OCI-LY7 (cell line): ENCODE measurements around the gene PCNX3. TPM values are rescaled to one million over a fixed set of nuclear protein-coding genes. Genes with fewer than 3 reads are reported as not detected.

Experiments used
- BruUV-seq: library from RNA; stranded (reverse); fragments of 400-500 nt; replicated peaks from 2 replicates; lab custom pipeline; 2021; lab: Mats Ljungman, UMichigan
- CTCF ChIA-PET: fragments of 300-600 bp; sonication (Branson Sonifier 250); formaldehyde crosslinking; loops from one replicate; lab custom pipeline; 2022; ENCODE audit warnings: antibody characterized with exemption; ENCODE audit not compliant: unreplicated experiment; lab: Charles Lee
- POLR2A ChIA-PET: fragments of 300-600 bp; sonication (Branson Sonifier 250); formaldehyde crosslinking; loops from one replicate; lab custom pipeline; 2022; ENCODE audit warnings: antibody characterized with exemption; lab: Charles Lee
- DNase-seq: peaks from one replicate; pipeline ENCODE4 v3.0.0-alpha.2; 2015; ENCODE audit warnings: low spot score
- H2AFZ ChIP-seq: fragments of 200-600 bp; sonication (generic), shearing (Covaris generic); 2 replicates; pipeline ENCODE4 v1.6.1; 2014; ENCODE audit warnings: mild to moderate bottlenecking, antibody characterized with exemption, low read length, moderate library complexity
- H3K27ac ChIP-seq: fragments of 200-600 bp; sonication (generic); 2 replicates; pipeline ENCODE4 v1.5.1; 2014; ENCODE audit warnings: mixed run types, low read depth, mild to moderate bottlenecking, moderate library complexity, low read length, inconsistent platforms; ENCODE audit not compliant: poor library complexity, severe bottlenecking
- H3K36me3 ChIP-seq: fragments of 200-600 bp; sonication (generic); 2 replicates; pipeline ENCODE4 v1.6.1; 2014; ENCODE audit warnings: mild to moderate bottlenecking, antibody characterized with exemption, low read length, moderate library complexity, mixed read lengths; ENCODE audit not compliant: insufficient read depth
- H3K4me1 ChIP-seq: fragments of 200-600 bp; sonication (generic); 2 replicates; pipeline ENCODE4 v1.5.1; 2014; ENCODE audit warnings: mild to moderate bottlenecking, low read length; ENCODE audit not compliant: insufficient read depth, poor library complexity, severe bottlenecking
- H3K4me2 ChIP-seq: fragments of 200-600 bp; sonication (generic); 2 replicates; pipeline ENCODE4 v1.6.1; 2014; ENCODE audit warnings: mild to moderate bottlenecking, low read length
- H3K4me3 ChIP-seq: fragments of 200-600 bp; sonication (generic); 2 replicates; pipeline ENCODE4 v1.5.1; 2014; ENCODE audit warnings: mild to moderate bottlenecking, low read depth, low read length; ENCODE audit not compliant: poor library complexity, severe bottlenecking
- H3K79me2 ChIP-seq: fragments of 200-600 bp; sonication (generic); 2 replicates; pipeline ENCODE4 v1.6.1; 2016; ENCODE audit warnings: low read depth, mild to moderate bottlenecking, low read length, moderate library complexity, mixed read lengths; ENCODE audit not compliant: insufficient read depth
- H3K9me2 ChIP-seq: fragments of 200-600 bp; sonication (generic); 2 replicates; pipeline ENCODE4 v1.6.1; 2016; ENCODE audit warnings: mild to moderate bottlenecking, low read length, mixed read lengths; ENCODE audit not compliant: insufficient read depth
- H3K9me3 ChIP-seq: fragments of 200-600 bp; sonication (generic); 2 replicates; pipeline ENCODE4 v1.6.1; 2014; ENCODE audit warnings: mild to moderate bottlenecking, mixed run types, low read length, mixed read lengths
- H4K20me1 ChIP-seq: fragments of 200-600 bp; sonication (generic); 2 replicates; pipeline ENCODE4 v1.6.1; 2014; ENCODE audit warnings: mild to moderate bottlenecking, antibody characterized with exemption, low read length, moderate library complexity, mixed read lengths; ENCODE audit not compliant: insufficient read depth
- CTCF ChIP-seq: fragments of 200-600 bp; sonication (generic); conservative IDR thresholded peaks from 2 replicates; pipeline ENCODE4 v1.5.1; 2014; ENCODE audit warnings: mild to moderate bottlenecking, antibody characterized with exemption, low read length, moderate library complexity, mixed read lengths
- EZH2phosphoT487 ChIP-seq: fragments of 200-600 bp; sonication (generic); IDR thresholded peaks from 2 replicates; pipeline ENCODE4 v1.6.1; 2018; ENCODE audit warnings: low read depth, borderline replicate concordance, mild to moderate bottlenecking, mixed run types, antibody characterized with exemption, low read length, moderate library complexity, mixed read lengths
- intact Hi-C: fragments of 100-400 bp; cut with micrococcal nuclease; formaldehyde crosslinking; loops from one replicate; pipeline ENCODE4 v1.10.0; 2022; ENCODE audit not compliant: unreplicated experiment
- total RNA-seq, 2 experiments: library from RNA; depleted of rRNA in 1 of 2; stranded (reverse); fragments of >200 nt in 1 of 2; shearing (Covaris generic) in 1 of 2; gene quantifications; 2 replicates each; pipeline ENCODE4 v1.2.3, GENCODE V29; 2014 to 2022

PCNX3 gene
- total RNA-seq, 2 experiments from 2014 or later: 36.2 to 66.7 TPM

GRCh38 chr11:65598258-65598699 is 17.3 kb upstream of the PCNX3 start:
- H3K79me2 ChIP-seq: no peaks in the 10 kb centered on the region
- TF ChIP-seq EZH2phosphoT487: no peak
- TF ChIP-seq CTCF: no peak
- H3K27ac ChIP-seq: no peak overlapping the region
- ChIA-PET CTCF (no interaction called here), POLR2A (no interaction called here)
- intact Hi-C loops: no loop called here
- no peaks in the 10 kb centered on the region for H4K20me1 ChIP-seq
- H3K36me3 ChIP-seq: peaks cover 26% of the 10 kb centered on the region
- BruUV-seq: no TSS peak
- H2AFZ ChIP-seq: no peak overlapping the region
- no peaks in the 10 kb centered on the region for H3K9me3 ChIP-seq
- no peak overlapping the region for H3K4me2 ChIP-seq
- H3K4me1 ChIP-seq: peaks cover 8% of the 10 kb centered on the region
- no peak for DNase-seq
- H3K9me2 ChIP-seq: no peaks in the 10 kb centered on the region
- no peak overlapping the region for H3K4me3 ChIP-seq

GRCh38 chr11:65599216-65599954 is 16.2 kb upstream of the PCNX3 start:
- TF ChIP-seq EZH2phosphoT487 (no peak), CTCF (no peak)
- Histone ChIP-seq H3K79me2 (no peaks in the 10 kb centered on the region), H4K20me1 (no peaks in the 10 kb centered on the region), H3K9me3 (no peaks in the 10 kb centered on the region), H2AFZ (no peak overlapping the region), H3K4me3 (no peak overlapping the region), H3K9me2 (no peaks in the 10 kb centered on the region), H3K4me2 (no peak overlapping the region), H3K36me3 (peaks cover 36% of the 10 kb centered on the region), H3K4me1 (peaks cover 13% of the 10 kb centered on the region), H3K27ac (no peak overlapping the region)
- BruUV-seq: no TSS peak
- no peak for DNase-seq
- ChIA-PET POLR2A (interaction anchor here (0.6 to 1.1 kb wide), 2 partner anchors 11 to 12 kb away, joined by 3 read pairs; no protein-coding TSS in a partner anchor), CTCF (no interaction called here)
- intact Hi-C loops: no loop called here

- H3K79me2 ChIP-seq: no peaks in the 10 kb centered on the region
- no peaks in the 10 kb centered on the region for H3K9me3 ChIP-seq
- H3K4me2 ChIP-seq: no peak overlapping the region
- peaks cover 40% of the 10 kb centered on the region for H3K36me3 ChIP-seq
- no peak overlapping the region for H3K27ac ChIP-seq
- H3K4me3 ChIP-seq: no peak overlapping the region
- H3K9me2 ChIP-seq: no peaks in the 10 kb centered on the region
- POLR2A ChIA-PET: interaction anchor here (0.6 to 1.1 kb wide), 2 partner anchors 10 to 12 kb away, joined by 3 read pairs; no protein-coding TSS in a partner anchor
- no peak for DNase-seq
- BruUV-seq: no TSS peak
- H4K20me1 ChIP-seq: no peaks in the 10 kb centered on the region
- no peak overlapping the region for H2AFZ ChIP-seq
- CTCF ChIA-PET: no interaction called here
- peaks cover 13% of the 10 kb centered on the region for H3K4me1 ChIP-seq
- TF ChIP-seq CTCF (no peak), EZH2phosphoT487 (no peak)
- intact Hi-C loops: no loop called here
These were observed 15.7 kb upstream of the PCNX3 start for GRCh38 chr11:65599955-65600246.
